ENCODE results near the gene MROH2A.

Gene MROH2A

GRCh38 chr2:233818639-233819621 is 40.8 kb downstream of the MROH2A start:
- no peak for DNase-seq

- no peak for DNase-seq
Observed at GRCh38 chr2:233819884-233820773, 42.0 kb downstream of the MROH2A start.

GRCh38 chr2:233820774-233821105 is 42.6 kb downstream of the MROH2A start:
- no peak for DNase-seq

GRCh38 chr2:233821196-233821595 is 43.1 kb downstream of the MROH2A start:
- no peak for DNase-seq

GRCh38 chr2:233821709-233822100 is 43.6 kb downstream of the MROH2A start:
- no peak for DNase-seq

GRCh38 chr2:233822101-233822771 is 44.1 kb downstream of the MROH2A start:
- no peak for DNase-seq

GRCh38 chr2:233822781-233823730 is 44.9 kb downstream of the MROH2A start:
- DNase-seq, result no peak

GRCh38 chr2:233823731-233824121 is 45.6 kb downstream of the MROH2A start:
- no peak for DNase-seq

- DNase-seq, result no peak
Observed at GRCh38 chr2:233824373-233824772, 46.2 kb downstream of the MROH2A start.

- DNase-seq, result no peak
Observed at GRCh38 chr2:233828546-233829192, 50.5 kb downstream of the MROH2A start.

- DNase-seq, result no peak
Observed at GRCh38 chr2:233829193-233830110, 51.3 kb downstream of the MROH2A start.

- DNase-seq, result no peak
Observed at GRCh38 chr2:233830111-233830802, 52.1 kb downstream of the MROH2A start.

GRCh38 chr2:233831011-233831721 is 53.0 kb downstream of the MROH2A start:
- no peak for DNase-seq

- DNase-seq, result no peak
Observed at GRCh38 chr2:233831861-233832260, 53.7 kb downstream of the MROH2A start.

GRCh38 chr2:233832414-233832813 is 54.3 kb downstream of the MROH2A start:
- DNase-seq, result no peak

- no peak for DNase-seq
Observed at GRCh38 chr2:233832869-233833311, 54.8 kb downstream of the MROH2A start.

GRCh38 chr2:233833345-233833744 is 55.2 kb downstream of the MROH2A start:
- no peak for DNase-seq

GRCh38 chr2:233835230-233836186 is 57.4 kb downstream of the MROH2A start:
- DNase-seq, result no peak

Measured in CD4-positive, alpha-beta T cell treated with Interferon alpha-2 for 1 hour (primary cell).